C4-2B (cell line): ENCODE measurements around the gene SEZ6L2.

Experiments
- ZFX ChIP-seq: fragments of 450-650 bp; IDR thresholded peaks from 2 replicates; pipeline ENCODE4 v1.6.1; 2017
- TF ChIP-seq, protein P1 (sequence below): fragments of 450-650 bp; conservative IDR thresholded peaks from 2 replicates; pipeline ENCODE4 v1.5.1; 2017; ENCODE audit warnings: mild to moderate bottlenecking

DNA sequence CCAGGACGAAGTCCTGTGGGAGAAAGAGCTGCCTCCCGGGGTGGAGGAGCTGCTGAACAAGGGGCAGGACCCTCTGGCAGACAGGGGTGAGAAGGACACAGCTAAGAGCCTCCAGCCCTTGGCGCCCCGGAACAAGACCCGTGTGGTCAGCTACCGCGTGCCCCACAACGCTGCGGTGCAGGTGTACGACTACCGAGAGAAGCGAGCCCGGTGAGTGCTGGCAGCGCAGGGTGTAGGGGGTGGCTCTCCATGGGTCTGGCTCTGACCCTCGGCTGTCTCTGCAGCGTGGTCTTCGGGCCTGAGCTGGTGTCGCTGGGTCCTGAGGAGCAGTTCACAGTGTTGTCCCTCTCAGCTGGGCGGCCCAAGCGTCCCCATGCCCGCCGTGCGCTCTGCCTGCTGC, 57.7 kb downstream of the SEZ6L2 start:
- TF ChIP-seq, protein P1, sequence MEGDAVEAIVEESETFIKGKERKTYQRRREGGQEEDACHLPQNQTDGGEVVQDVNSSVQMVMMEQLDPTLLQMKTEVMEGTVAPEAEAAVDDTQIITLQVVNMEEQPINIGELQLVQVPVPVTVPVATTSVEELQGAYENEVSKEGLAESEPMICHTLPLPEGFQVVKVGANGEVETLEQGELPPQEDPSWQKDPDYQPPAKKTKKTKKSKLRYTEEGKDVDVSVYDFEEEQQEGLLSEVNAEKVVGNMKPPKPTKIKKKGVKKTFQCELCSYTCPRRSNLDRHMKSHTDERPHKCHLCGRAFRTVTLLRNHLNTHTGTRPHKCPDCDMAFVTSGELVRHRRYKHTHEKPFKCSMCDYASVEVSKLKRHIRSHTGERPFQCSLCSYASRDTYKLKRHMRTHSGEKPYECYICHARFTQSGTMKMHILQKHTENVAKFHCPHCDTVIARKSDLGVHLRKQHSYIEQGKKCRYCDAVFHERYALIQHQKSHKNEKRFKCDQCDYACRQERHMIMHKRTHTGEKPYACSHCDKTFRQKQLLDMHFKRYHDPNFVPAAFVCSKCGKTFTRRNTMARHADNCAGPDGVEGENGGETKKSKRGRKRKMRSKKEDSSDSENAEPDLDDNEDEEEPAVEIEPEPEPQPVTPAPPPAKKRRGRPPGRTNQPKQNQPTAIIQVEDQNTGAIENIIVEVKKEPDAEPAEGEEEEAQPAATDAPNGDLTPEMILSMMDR, result no peak
- TF ChIP-seq ZFX, result no peak
